HL-60 (cell line): ENCODE results near the gene LPAR2.

Source experiments
- CTCF ChIP-seq: IDR thresholded peaks from one replicate; pipeline ENCODE4 v1.5.1; 2011; ENCODE audit warnings: low read length, control low read depth, inconsistent platforms; ENCODE audit not compliant: insufficient read depth
- POLR2AphosphoS5 ChIP-seq: IDR thresholded peaks from 2 replicates; pipeline ENCODE4 v1.6.1; 2012; ENCODE audit warnings: low read depth

DNA sequence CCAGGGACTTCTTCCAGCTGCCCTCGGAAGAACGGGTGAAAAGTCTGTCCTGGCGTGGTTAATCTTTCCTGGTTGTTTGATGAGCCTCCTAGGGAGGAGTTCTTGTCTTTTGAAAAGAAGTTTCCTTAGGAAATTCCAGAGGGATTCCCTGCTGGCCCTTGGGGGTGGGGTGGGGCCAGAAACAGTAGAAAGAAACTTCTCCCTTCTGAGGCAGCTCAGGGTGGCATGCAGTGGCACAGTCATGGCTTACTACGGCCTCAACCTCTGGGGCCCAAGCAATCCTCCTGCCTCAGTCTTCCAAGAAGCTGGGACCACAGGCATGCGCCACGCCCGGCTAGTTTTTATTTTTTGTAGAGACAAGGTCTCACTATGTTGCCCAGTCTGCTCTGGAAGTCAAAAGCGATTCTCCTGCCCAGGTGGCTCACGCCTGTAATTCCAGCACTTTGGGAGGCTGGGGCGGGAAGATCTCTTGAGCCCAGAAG is 42.1 kb upstream of the LPAR2 start:
- no peak for TF ChIP-seq CTCF
- no peak for TF ChIP-seq POLR2AphosphoS5
